GM21825 (cell line): ENCODE measurements around the gene DTD1.
"Not testable (repeated sequence)": the region's sequence is repeated elsewhere in the genome, so short reads cannot be mapped to it uniquely, and the experiment has no call there.

Source experiments
- ATAC-seq: cut with Tn5 transposase; IDR thresholded peaks from one replicate; pipeline ENCODE4 v1.9.1; 2021; ENCODE audit warnings: mild to moderate bottlenecking, moderate library complexity; ENCODE audit not compliant: unreplicated experiment

Gene DTD1

DNA sequence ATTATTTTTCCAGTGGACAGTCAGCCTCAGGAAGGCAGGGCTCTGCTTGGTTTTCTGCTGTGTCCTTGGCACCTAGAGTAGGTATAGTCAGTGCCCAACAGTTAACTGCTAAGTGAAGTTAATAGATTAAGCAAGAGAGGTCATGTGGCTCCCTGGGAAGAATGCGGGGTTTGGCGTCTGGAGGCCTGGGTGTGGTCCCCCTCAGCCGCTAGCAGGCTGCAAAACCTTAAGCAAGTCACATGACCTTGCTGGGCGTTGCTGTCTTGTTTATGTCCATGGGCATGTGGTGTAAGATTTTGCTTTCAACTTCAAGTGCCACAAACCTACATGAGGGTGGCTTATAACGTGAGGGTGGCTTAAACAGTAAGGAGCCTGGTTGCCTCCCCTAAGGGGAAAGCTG, 150.2 kb downstream of the DTD1 start:
- no peak for ATAC-seq

DNA sequence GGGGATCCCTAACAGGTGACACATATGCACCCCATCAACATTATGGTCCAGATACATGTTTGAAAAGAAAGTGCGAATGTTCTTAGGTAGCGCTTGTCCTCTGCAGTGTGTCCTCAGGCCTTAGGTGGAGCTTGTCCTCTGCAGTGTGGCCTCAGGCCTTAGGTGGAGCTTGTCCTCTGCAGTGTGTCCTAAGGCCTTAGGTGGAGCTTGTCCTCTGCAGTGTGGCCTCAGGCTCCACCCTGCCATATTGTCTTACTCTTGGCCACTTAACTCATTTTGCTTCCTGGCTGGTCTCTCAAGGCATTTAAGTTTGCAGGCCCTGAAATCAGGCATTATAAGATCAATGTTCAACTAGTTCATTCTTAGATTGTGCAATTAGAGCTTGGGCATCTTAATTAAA, 151.0 kb downstream of the DTD1 start:
- no peak for ATAC-seq

- no peak for ATAC-seq
Measured at GRCh38 chr20:18739751-18740166, 151.9 kb downstream of the DTD1 start.

GRCh38 chr20:18740726-18741125, 152.9 kb downstream of the DTD1 start:
- no peak for ATAC-seq

- no peak for ATAC-seq
Measured at GRCh38 chr20:18742841-18743240, 155.0 kb downstream of the DTD1 start.

DNA sequence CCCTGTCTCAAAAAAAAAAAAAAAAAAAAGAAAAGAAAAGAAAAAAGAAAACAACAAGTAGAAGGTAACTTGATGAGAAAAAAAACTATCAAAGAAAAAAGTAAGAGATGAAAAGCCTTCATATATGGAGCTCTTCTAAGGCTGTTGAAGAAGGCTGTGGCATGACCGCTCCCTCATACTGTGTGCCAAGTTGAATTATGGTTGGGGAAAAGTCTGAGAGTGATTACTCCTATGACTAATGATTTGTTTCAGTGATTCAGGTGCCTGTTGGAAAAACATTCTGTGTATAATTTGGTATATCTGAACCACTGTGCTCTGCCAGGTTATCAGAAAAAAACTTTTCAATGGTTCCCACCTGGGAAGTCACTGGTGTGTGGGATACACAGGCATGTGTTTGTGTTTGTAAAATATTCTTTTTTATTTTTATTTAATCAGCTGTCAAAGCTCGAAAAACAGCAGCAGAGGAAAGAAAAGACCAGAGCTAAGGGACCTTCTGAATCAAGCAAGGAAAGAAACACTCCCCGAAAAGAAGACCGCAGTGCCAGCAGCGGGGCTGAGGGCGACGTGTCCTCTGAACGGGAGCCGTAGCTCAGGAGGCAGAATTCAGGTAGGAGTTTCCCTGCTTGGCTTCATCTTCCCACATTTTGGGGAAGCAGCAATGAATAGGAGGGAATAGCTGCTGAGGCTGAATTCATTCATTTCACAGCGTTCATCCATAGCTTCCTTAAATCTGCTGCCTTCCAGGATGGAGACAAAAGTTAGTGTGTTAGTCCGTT, 156.0 kb downstream of the DTD1 start:
- no peak for ATAC-seq

GRCh38 chr20:18747090-18747489, 159.2 kb downstream of the DTD1 start:
- ATAC-seq: no peak

- no peak for ATAC-seq
Measured at GRCh38 chr20:18748987-18749386, 161.1 kb downstream of the DTD1 start.

- no peak for ATAC-seq
Measured at GRCh38 chr20:18749528-18749927, 161.7 kb downstream of the DTD1 start.

- no peak for ATAC-seq
Measured at GRCh38 chr20:18750735-18751134, 162.9 kb downstream of the DTD1 start.

DNA sequence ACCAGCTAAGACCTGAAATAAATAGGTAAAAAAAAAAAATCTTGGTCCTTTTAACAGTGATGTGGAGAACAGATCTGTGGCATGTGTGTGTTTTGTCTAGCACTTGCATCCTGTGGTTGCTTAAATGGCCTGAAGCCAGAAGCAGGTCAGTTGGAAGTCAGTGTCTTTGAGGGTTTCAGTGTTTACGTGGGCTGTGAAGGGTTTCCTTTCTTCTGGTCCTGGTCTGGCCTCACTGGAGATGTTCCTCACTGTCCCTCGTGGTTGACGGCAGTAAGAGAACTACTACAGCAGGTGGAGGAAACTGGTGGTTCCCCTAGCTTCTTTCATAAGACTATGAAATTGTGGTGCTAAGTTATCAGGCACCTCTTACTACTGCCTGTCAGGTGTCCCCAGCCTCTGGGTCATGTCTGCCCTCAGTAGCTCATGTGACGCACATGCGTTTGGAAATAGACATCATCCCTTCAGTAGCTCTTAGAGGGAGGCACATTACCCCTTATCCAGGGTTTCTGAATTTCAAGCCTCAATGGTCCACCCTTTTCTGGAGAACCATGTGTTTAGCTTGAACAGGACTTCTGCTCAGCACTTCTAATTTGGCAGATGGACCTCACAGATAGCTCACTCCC, 166.3 kb downstream of the DTD1 start:
- peak; percentile 99 for ATAC-seq

DNA sequence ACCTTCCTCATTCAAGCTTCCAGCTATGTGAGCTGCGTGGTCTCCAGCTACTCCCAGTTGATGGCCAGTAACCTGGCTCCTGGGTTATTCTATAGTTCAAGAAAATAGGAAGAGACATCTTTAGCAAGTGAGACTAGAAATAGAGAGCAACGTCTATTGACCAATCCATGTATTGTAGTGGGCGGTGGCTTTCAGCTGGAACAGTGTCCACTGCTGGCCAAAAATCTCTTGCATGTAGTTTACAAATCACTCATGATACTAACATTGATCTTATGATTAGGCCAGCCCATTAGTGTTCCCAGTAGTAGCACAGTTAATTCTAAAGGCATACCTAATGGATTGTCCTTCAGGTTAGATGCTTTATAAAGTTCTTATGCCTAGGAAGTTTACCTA, 166.8 kb downstream of the DTD1 start:
- no peak for ATAC-seq

- ATAC-seq: not testable (repeated sequence)
Measured at GRCh38 chr20:18760852-18761251, 173.0 kb downstream of the DTD1 start.

DNA sequence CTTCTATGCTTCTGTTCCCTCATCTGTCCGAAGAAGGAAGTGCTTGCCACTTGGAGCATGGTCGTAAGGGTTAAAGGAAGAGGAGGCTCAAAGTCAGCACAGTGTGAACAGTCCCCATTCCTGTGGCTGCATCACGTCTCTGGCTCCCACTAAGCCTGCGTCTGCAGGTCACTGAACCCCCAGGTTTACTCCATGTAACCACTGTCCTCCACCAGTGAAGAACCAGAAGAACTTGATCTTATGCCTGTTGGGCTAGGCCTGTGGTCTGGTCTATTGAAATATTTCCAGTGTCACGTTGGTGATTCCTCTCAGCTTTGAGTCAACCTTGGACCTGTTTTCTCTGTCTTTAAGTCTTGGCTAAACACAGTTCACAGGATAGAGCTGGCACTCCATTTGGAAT, 179.8 kb downstream of the DTD1 start:
- ATAC-seq: no peak

GRCh38 chr20:18773566-18773965, 185.7 kb downstream of the DTD1 start:
- no peak for ATAC-seq

DNA sequence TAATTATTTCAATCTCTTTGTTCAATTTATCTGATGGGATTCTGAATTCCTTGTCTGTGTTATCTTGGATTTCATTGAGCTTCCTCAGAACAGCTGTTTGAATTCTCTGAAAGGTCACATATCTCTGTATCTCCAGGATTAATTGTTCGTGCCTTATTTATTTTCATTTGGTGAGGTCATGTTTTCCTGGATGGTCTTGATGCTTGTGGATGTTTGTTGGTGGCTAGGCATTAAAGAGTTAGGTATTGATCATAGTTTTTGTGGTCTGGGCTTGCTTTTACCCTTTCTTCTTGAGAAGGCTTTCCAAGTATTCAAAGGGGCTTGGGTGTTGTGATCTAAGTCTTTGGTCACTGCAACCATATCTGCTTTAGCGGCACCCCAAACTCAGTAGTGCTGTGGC, 186.4 kb downstream of the DTD1 start:
- ATAC-seq: no peak

DNA sequence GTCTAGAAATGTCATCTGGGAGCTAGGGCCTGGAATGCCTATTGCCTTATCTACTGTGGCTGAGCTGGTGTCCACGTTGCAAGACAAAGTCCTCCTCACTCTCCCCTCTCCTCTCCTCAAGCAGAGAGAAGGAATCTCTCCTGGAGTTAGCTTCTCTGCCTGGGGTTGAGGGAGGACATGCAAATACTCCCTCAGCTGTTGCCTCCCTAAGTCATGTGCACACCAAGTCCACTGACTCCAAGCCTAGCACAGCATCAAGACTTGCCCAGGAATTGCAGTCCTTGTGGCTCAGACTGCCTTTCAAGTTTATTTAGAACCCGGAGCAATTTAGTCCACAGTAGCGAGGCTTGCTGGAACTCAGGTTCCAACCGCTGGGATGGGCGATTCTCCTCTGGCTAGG, 187.8 kb downstream of the DTD1 start:
- ATAC-seq: no peak

DNA sequence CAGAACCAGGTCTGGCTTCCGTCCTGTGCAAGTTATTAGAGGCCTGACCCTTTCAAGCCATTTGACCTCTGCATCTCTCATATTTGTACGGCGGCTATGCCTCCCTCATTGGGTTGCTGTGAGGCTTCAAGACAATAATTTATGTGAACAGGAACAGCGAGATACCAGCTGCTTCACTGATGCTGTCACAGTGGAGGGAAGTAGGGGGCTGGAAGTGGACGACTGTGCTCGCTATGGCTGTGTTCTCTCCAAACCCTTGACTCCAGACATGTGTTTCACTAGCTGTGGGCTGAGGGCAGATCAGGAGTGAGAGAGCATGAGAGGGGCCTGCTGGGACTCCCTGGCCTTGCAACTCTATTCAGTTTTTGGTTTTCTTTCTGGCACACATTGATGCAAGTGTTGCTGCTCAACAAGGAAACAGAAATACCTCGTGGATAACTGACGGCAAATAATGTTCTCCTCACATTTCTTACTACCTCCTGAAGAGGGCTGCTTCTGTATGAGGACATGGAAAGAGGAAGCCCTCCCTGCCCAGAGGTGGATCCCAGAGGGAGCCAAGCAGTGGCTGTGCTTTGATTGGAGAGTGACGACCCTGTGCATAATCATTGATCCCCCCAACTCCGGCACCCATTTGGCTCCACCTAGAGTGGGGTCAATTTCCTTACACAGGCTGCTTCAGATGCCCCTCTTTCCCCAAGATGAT, 191.0 kb downstream of the DTD1 start:
- ATAC-seq: no peak

DNA sequence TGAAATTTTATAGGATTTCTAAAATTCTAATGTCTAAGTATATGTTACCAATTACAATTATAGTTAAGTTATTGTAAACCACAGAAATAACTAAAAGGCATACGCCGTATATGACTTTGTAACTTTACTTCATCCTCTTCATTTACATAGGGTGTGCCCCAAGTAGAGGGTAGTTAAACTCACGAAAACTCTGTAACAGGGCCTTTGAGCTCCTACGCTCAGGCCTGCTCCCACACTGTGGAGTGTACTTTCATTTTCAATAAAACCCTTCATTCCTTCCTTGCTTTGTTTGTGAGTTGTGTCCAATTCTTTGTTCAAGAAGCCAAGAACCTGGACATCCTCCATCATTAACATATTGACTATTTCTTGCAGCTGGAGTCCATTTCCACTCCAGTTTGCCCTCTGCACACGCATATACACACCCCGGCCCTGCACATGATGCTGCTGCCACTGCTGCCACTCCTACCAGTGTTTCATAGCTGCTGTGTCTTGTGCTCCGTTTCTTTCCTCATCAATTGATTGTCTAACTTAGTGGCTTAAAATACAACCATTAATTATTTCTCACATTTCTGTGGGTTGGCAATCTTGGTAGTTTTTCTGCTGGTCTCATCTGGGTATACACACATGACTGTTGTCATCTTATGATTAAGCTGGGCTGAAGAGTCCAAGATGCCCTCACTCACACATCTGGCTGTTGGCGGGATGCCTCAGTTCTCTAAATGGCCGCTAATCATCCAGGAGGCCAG, 192.7 kb downstream of the DTD1 start:
- ATAC-seq: no peak

DNA sequence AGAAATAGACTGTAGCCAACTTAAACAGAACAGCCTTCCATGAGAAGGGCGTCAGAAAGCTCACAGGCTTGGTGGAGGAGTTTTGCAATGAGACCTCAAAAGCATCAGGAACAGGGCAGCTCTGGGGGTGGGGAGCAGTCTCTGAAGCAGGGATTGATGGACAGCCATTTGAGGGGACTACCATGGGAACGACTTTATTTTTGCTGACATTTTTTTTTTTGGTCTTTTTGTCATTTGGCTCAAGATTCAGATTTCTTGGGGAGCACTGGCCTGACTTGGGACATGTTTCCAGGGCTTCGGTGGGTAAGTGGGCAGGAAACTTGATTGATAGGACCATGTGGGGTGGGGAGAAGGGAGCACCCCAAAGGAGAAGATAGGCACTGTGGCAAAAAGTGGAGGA, 193.7 kb downstream of the DTD1 start:
- no peak for ATAC-seq

DNA sequence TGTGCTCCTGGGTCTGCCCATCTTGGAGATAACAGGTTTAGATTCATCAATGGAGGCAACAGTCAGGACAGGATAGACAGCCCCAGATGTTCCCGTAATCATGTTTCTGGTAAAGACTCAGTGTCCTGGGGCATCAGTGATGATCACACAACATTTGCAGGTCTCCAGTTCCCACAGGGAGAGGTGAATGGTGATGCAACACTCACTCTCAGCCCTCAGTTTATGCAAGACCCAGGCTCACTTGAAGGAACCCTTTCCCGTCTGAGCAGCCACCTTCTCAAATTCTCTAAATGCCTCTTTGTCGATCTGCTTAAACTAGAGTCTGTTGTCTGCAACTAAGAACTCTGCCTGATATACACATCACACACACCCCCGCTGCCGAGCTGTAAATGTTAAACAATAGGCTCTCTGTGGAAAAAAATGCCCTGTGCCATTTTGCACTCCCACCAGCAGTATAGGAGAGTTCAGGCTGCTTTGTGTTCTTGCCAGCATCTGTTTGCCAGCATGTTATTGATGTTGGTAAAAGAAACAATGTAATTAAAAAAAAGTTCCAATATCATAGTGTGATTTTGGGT, 195.6 kb downstream of the DTD1 start:
- ATAC-seq: no peak
